OCI-LY7 (cell line): Measurements from ENCODE around the gene MRPS10.

Experiments
- EZH2phosphoT487 ChIP-seq: fragments of 200-600 bp; sonication (generic); IDR thresholded peaks from 2 replicates; pipeline ENCODE4 v1.6.1; 2018; ENCODE audit warnings: low read depth, borderline replicate concordance, mild to moderate bottlenecking, mixed run types, antibody characterized with exemption, low read length, moderate library complexity, mixed read lengths
- TF ChIP-seq, protein P1 (sequence below): fragments of 200-600 bp; sonication (generic); conservative IDR thresholded peaks from 2 replicates; pipeline ENCODE4 v1.5.1; 2014; ENCODE audit warnings: mild to moderate bottlenecking, antibody characterized with exemption, low read length, moderate library complexity, mixed read lengths

DNA sequence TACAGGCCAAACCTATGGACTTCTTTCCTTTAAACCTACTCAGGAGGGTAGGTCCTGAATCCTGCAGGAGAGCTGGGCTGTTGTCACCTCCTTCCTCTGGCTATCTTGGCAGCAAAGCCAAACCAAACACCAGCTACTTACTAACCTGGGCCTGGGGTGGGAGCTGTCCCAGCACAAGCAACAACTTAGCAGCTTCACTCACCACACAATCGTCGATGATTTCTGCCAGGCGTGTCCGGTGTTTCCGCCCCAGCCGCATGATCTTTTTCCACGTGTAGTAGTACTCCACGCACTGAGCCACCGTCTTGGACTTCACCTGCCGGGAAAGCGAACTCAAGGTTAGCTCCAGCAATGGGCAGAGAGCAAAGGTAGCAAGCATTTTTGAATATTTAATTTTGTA, 25.4 kb upstream of the MRPS10 start:
- TF ChIP-seq, protein P1, sequence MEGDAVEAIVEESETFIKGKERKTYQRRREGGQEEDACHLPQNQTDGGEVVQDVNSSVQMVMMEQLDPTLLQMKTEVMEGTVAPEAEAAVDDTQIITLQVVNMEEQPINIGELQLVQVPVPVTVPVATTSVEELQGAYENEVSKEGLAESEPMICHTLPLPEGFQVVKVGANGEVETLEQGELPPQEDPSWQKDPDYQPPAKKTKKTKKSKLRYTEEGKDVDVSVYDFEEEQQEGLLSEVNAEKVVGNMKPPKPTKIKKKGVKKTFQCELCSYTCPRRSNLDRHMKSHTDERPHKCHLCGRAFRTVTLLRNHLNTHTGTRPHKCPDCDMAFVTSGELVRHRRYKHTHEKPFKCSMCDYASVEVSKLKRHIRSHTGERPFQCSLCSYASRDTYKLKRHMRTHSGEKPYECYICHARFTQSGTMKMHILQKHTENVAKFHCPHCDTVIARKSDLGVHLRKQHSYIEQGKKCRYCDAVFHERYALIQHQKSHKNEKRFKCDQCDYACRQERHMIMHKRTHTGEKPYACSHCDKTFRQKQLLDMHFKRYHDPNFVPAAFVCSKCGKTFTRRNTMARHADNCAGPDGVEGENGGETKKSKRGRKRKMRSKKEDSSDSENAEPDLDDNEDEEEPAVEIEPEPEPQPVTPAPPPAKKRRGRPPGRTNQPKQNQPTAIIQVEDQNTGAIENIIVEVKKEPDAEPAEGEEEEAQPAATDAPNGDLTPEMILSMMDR = no peak
- no peak for TF ChIP-seq EZH2phosphoT487
